Measurements from ENCODE around the gene PLEKHA8.

DNA sequence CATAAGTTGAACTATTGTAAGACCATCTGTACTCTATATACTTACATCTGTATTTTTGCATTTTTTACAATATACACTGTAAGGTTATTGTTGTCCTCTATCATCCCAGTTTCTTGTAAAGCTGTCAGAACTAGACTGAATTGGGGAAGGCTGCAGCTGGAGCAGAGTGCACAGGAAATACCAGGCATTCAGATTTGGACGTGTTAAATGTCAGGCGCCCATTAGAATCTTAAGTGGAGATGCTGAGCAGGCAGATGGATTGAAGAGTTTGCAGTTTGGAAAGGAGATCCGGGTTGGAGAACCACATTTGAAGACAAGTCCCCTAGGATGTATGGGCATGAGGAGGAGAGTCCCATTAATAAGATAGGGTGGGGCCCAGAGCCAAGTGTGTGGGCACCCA lies 147.0 kb downstream of the PLEKHA8 start:
- no peak for TF ChIP-seq CTCF (conservative IDR thresholded peaks at IDR 0.05)
- no peak for TF ChIP-seq EZH2 (IDR thresholded peaks at IDR 0.05; ENCODE audit: low read depth)

Measured in PC-9 (cell line).